ENCODE measurements around the gene POR. TPM values are rescaled to one million over a fixed set of nuclear protein-coding genes. Genes with fewer than 3 reads are reported as not detected.
"Not testable (repeated sequence)": the region's sequence is repeated elsewhere in the genome, so short reads cannot be mapped to it uniquely, and the experiment has no call there.

Gene POR
- total RNA-seq, 1 experiment from 2014 or later: 45.1 TPM

DNA sequence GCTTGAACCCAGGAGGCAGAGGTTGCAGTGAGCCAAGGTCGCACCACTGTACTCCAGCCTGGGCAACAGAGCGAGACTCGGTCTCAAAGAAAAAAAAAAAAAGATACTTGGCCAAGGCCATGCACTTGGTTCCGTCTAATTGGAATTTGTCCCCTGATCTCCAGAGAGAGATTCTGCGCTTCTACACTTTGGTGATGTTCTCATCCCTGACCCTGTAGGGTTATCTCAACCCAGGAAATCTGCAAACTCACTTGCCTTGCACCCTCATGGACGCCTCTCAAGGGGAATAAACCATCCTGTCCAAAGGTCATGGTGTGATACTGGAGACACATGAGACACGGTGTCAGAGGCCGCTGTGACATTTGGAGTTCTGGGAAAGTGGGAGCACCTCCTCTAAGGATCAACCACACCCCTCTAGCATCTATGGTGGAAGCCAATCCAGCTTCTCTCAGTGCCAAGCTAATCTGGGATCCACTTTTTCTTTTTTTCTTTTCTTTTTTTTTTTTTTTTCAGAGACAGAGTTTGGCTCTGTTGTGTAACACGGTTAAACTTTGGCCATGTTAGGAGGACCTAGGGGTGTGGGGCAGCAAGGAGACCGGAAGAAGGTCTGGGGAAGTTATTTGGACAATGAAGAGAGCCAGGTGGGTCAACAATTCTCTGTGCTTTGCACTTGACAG, 7.8 kb upstream of the POR start:
- no TSS peak for BruUV-seq (replicated peaks)
- TF ChIP-seq, protein P1, sequence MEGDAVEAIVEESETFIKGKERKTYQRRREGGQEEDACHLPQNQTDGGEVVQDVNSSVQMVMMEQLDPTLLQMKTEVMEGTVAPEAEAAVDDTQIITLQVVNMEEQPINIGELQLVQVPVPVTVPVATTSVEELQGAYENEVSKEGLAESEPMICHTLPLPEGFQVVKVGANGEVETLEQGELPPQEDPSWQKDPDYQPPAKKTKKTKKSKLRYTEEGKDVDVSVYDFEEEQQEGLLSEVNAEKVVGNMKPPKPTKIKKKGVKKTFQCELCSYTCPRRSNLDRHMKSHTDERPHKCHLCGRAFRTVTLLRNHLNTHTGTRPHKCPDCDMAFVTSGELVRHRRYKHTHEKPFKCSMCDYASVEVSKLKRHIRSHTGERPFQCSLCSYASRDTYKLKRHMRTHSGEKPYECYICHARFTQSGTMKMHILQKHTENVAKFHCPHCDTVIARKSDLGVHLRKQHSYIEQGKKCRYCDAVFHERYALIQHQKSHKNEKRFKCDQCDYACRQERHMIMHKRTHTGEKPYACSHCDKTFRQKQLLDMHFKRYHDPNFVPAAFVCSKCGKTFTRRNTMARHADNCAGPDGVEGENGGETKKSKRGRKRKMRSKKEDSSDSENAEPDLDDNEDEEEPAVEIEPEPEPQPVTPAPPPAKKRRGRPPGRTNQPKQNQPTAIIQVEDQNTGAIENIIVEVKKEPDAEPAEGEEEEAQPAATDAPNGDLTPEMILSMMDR (IDR thresholded peaks at IDR 0.05; ENCODE audit: unreplicated experiment): no peak
- DNase-seq (ENCODE audit: unreplicated experiment): no peak
- POLR2A ChIA-PET: no interaction called here
- no peaks in the 10 kb centered on the region for H3K27me3 Mint-ChIP-seq (ENCODE audit: insufficient read depth, unreplicated experiment)
- H3K27ac Mint-ChIP-seq (ENCODE audit: low read depth, unreplicated experiment): no peak overlapping the region
- CTCF ChIA-PET: interaction anchor here (0.5 kb wide), 1 partner anchor 55 kb away, joined by 4 read pairs; no protein-coding TSS in a partner anchor
- no peaks in the 10 kb centered on the region for H3K9me3 Mint-ChIP-seq (ENCODE audit: unreplicated experiment)
- intact Hi-C loops (cut with micrococcal nuclease): no loop called here
- H3K36me3 Mint-ChIP-seq (ENCODE audit: insufficient read depth, unreplicated experiment): no peaks in the 10 kb centered on the region
- no peak overlapping the region for H3K4me3 Mint-ChIP-seq (ENCODE audit: unreplicated experiment)
- peaks cover 7% of the 10 kb centered on the region for H3K4me1 Mint-ChIP-seq (ENCODE audit: insufficient read depth, unreplicated experiment)

DNA sequence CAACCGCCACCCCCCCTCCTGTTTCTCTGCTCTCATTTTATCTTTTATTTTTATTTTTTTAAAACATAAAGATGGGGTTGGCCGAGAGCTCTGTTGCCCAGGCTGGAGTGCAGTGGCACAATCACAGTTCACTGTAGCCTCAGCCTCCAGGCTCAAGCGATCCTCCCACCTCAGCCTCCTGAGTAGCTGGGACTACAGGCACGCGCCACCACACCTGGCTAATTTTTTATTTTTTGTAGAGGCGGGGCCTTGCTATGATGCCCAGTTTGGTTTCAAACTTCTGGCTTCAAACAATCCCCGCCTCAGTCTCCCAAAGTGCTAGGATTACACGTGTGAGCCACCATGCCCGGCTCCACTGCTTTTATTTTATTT, 7.3 kb upstream of the POR start:
- H3K27ac Mint-ChIP-seq (ENCODE audit: low read depth, unreplicated experiment); CTCF ChIA-PET; H3K4me1 Mint-ChIP-seq (ENCODE audit: insufficient read depth, unreplicated experiment); intact Hi-C loops (cut with micrococcal nuclease); H3K27me3 Mint-ChIP-seq (ENCODE audit: insufficient read depth, unreplicated experiment); H3K9me3 Mint-ChIP-seq (ENCODE audit: unreplicated experiment); POLR2A ChIA-PET; BruUV-seq (replicated peaks); H3K4me3 Mint-ChIP-seq (ENCODE audit: unreplicated experiment); DNase-seq (ENCODE audit: unreplicated experiment); H3K36me3 Mint-ChIP-seq (ENCODE audit: insufficient read depth, unreplicated experiment): not testable (repeated sequence)

DNA sequence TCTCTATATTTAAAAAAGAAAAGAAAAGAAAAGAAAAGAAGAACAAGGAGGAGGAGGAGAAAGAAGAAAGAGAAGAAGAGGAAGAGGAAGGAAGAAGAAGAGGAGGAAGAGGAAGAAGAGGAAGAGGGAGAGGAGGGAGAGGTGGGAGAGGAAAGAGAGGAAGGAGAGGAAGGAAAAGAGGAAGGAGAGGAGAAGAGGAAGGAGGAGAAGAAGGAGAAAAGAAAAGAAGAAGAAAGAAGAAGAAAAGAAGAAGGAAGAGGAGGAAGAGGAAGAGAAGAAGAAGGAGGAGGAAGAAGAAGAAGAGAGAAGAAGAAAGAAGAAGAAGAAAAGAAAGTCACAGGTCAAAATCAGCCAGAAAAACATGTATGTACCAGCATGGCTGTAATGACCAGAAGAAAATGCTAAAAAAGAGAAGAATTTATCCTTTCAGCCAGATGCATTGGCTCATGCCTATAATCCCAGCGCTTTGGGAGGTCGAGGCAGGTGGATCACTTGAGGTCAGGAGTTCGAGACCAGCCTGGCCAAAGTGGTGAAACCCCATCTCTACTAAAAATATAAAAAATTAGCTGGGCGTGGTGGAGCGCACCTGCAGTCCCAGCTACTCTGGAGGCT, 5.3 kb upstream of the POR start:
- no TSS peak for BruUV-seq (replicated peaks)
- Mint-ChIP-seq H3K27ac (ENCODE audit: low read depth, unreplicated experiment) (no peak overlapping the region), H3K4me3 (ENCODE audit: unreplicated experiment) (no peak overlapping the region), H3K9me3 (ENCODE audit: unreplicated experiment) (no peaks in the 10 kb centered on the region), H3K27me3 (ENCODE audit: insufficient read depth, unreplicated experiment) (no peaks in the 10 kb centered on the region), H3K36me3 (ENCODE audit: insufficient read depth, unreplicated experiment) (no peaks in the 10 kb centered on the region), H3K4me1 (ENCODE audit: insufficient read depth, unreplicated experiment) (peaks cover 7% of the 10 kb centered on the region)
- POLR2A ChIA-PET: interaction anchor here (0.8 kb wide), 1 partner anchor 33 kb away, joined by 5 read pairs; no protein-coding TSS in a partner anchor
- intact Hi-C loops (cut with micrococcal nuclease): no loop called here
- DNase-seq (ENCODE audit: unreplicated experiment): no peak
- CTCF ChIA-PET: no interaction called here
- TF ChIP-seq, protein P1 (IDR thresholded peaks at IDR 0.05; ENCODE audit: unreplicated experiment): no peak

DNA sequence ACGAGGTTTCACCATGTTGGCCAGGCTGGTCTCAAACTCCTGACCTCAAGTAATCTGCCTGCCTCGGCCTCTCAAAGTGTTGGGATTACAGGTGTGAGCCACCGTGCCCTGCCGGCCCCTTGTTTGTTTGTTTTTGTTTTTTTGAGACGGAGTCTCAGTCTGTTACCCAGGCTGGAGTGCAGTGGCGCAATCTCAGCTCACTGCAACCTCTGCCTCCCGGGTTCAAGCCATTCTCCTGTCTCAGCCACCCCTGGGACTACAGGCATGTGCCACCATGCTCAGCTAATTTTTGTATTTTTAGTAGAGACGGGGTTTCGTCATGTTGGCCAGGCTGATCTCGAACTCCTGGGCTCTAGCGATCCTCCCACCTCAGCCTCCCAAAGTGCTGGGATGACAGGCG, 3.8 kb upstream of the POR start:
- H3K4me1 Mint-ChIP-seq (ENCODE audit: insufficient read depth, unreplicated experiment); DNase-seq (ENCODE audit: unreplicated experiment); H3K4me3 Mint-ChIP-seq (ENCODE audit: unreplicated experiment); H3K27me3 Mint-ChIP-seq (ENCODE audit: insufficient read depth, unreplicated experiment); H3K27ac Mint-ChIP-seq (ENCODE audit: low read depth, unreplicated experiment); H3K36me3 Mint-ChIP-seq (ENCODE audit: insufficient read depth, unreplicated experiment); BruUV-seq (replicated peaks); intact Hi-C loops (cut with micrococcal nuclease); H3K9me3 Mint-ChIP-seq (ENCODE audit: unreplicated experiment): not testable (repeated sequence)
- ChIA-PET POLR2A (interaction anchor here (0.6 to 1.1 kb wide), 2 partner anchors 39 to 84 kb away, joined by 3 read pairs; no protein-coding TSS in a partner anchor), CTCF (interaction anchor here (0.6 kb wide), 2 partner anchors 203 to 265 kb away, joined by 3 read pairs; no protein-coding TSS in a partner anchor)

DNA sequence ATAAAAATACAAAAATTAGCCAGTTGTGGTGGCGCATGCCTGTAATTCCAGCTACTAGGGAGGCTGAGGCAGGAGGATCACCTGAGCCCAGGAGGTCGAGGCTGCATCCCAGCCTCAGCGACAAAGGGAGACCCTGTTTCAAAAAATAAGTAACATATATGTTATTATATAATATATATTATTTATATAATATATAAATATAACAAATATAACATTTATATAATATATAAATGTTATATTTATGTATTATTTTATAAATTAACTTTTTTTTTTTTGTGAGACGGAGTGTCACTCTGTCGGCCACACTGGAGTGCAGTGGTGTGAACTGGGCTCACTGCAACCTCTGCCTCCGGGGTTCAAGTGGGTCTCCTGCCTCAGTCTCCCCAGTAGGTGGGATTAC, 1.5 kb upstream of the POR start:
- CTCF ChIA-PET: interaction anchor here (0.6 to 0.9 kb wide), 2 partner anchors 30 to 107 kb away, joined by 3 to 6 read pairs; no protein-coding TSS in a partner anchor
- Mint-ChIP-seq H3K4me1 (ENCODE audit: insufficient read depth, unreplicated experiment) (peaks cover 5% of the 10 kb centered on the region), H3K27me3 (ENCODE audit: insufficient read depth, unreplicated experiment) (no peaks in the 10 kb centered on the region), H3K36me3 (ENCODE audit: insufficient read depth, unreplicated experiment) (no peaks in the 10 kb centered on the region), H3K27ac (ENCODE audit: low read depth, unreplicated experiment) (no peak overlapping the region), H3K4me3 (ENCODE audit: unreplicated experiment) (peak overlapping the region; percentile 83), H3K9me3 (ENCODE audit: unreplicated experiment) (no peaks in the 10 kb centered on the region)
- no TSS peak for BruUV-seq (replicated peaks)
- POLR2A ChIA-PET: interaction anchor here (0.7 to 3.3 kb wide), 8 partner anchors 8 to 135 kb away, joined by 3 to 23 read pairs (median 6); no protein-coding TSS in a partner anchor
- no peak for DNase-seq (ENCODE audit: unreplicated experiment)
- TF ChIP-seq, protein P1 (IDR thresholded peaks at IDR 0.05; ENCODE audit: unreplicated experiment): no peak
- intact Hi-C loops (cut with micrococcal nuclease): no loop called here
